IMR-90 (cell line): ENCODE results near the gene HADHA. TPM values are rescaled to one million over a fixed set of nuclear protein-coding genes. Genes with fewer than 3 reads are reported as not detected.
A peak's percentile ranks its signal among the peaks of the same experiment; 100 is the strongest.

ENCODE experiments used
- ATAC-seq: fragments of 200-7000 bp; cut with Tn5 transposase; 2 replicates; pipeline ENCODE4 v1.9.1; 2020; ENCODE audit warnings: low read depth, mild to moderate bottlenecking, moderate library complexity
- BruUV-seq: library from RNA; stranded (reverse); fragments of 400-500 nt; replicated peaks from 2 replicates; lab custom pipeline; 2021; lab: Mats Ljungman, UMichigan
- CTCF ChIA-PET: fragments of 300-600 bp; formaldehyde crosslinking; extraction: SDS; loops from one replicate; lab custom pipeline; 2021; ENCODE audit warnings: antibody characterized with exemption; lab: Yijun Ruan, JAX
- POLR2A ChIA-PET: fragments of 300-600 bp; sonication (Branson Sonifier 250); formaldehyde crosslinking; loops from one replicate; lab custom pipeline; 2022; ENCODE audit warnings: antibody characterized with exemption; ENCODE audit not compliant: unreplicated experiment; lab: Charles Lee
- DNase-seq: peaks from one replicate; pipeline ENCODE4 v3.0.0; 2013
- H2AFZ ChIP-seq: replicated peaks from 2 replicates; pipeline ENCODE3; 2013; ENCODE audit warnings: low read length, mild to moderate bottlenecking; ENCODE audit not compliant: poor library complexity
- H2AK5ac ChIP-seq: 2 replicates; pipeline ENCODE4 v1.6.1; 2013; ENCODE audit warnings: low read depth, low read length, inconsistent platforms
- H2AK9ac ChIP-seq: replicated peaks from 2 replicates; pipeline ENCODE3; 2013; ENCODE audit warnings: mild to moderate bottlenecking, low read depth, low read length, moderate library complexity; ENCODE audit not compliant: poor library complexity
- H2BK120ac ChIP-seq: 2 replicates; pipeline ENCODE4 v1.6.1; 2013; ENCODE audit warnings: low read depth, low read length, inconsistent platforms
- H2BK15ac ChIP-seq: 3 replicates; pipeline ENCODE4 v1.6.1; 2013; ENCODE audit warnings: low read depth, low read length, inconsistent platforms
- H2BK20ac ChIP-seq: 2 replicates; pipeline ENCODE4 v1.6.1; 2013; ENCODE audit warnings: low read depth, mild to moderate bottlenecking, inconsistent platforms, low read length, moderate library complexity
- H2BK5ac ChIP-seq: 2 replicates; pipeline ENCODE4 v1.6.1; 2013; ENCODE audit warnings: mild to moderate bottlenecking, low read depth, low read length, inconsistent platforms; ENCODE audit not compliant: poor library complexity, severe bottlenecking
- H3K14ac ChIP-seq: replicated peaks from 2 replicates; pipeline ENCODE4 v1.6.1; 2013; ENCODE audit warnings: low read depth, low read length, inconsistent platforms
- H3K18ac ChIP-seq: 2 replicates; pipeline ENCODE4 v1.6.1; 2013; ENCODE audit warnings: low read depth, low read length, control low read depth
- H3K23ac ChIP-seq: 2 replicates; pipeline ENCODE4 v1.6.1; 2013; ENCODE audit warnings: low read depth, low read length, inconsistent platforms
- H3K27ac ChIP-seq: 2 replicates; pipeline ENCODE4 v1.5.1; 2013; ENCODE audit warnings: mild to moderate bottlenecking, control low read depth, low read length; ENCODE audit not compliant: insufficient read depth
- H3K27me3 ChIP-seq: 2 replicates; pipeline ENCODE4 v1.6.1; 2013; ENCODE audit warnings: low read length; ENCODE audit not compliant: control insufficient read depth, insufficient read depth
- H3K36me3 ChIP-seq: 2 replicates; pipeline ENCODE4 v1.6.1; 2013; ENCODE audit warnings: low read length, mixed read lengths; ENCODE audit not compliant: control insufficient read depth, insufficient read depth
- H3K4ac ChIP-seq: 2 replicates; pipeline ENCODE4 v1.6.1; 2013; ENCODE audit warnings: low read depth, low read length, inconsistent platforms
- H3K4me1 ChIP-seq: 2 replicates; pipeline ENCODE4 v1.6.1; 2013; ENCODE audit warnings: low read length, mixed read lengths; ENCODE audit not compliant: control insufficient read depth, insufficient read depth
- H3K4me2 ChIP-seq: 2 replicates; pipeline ENCODE4 v1.6.1; 2013; ENCODE audit warnings: low read depth, mild to moderate bottlenecking, control low read depth, low read length, moderate library complexity
- H3K4me3 ChIP-seq: 2 replicates; pipeline ENCODE4 v1.5.1; 2013; ENCODE audit warnings: low read depth, mild to moderate bottlenecking, control low read depth, low read length, moderate library complexity; ENCODE audit not compliant: insufficient read depth
- H3K56ac ChIP-seq: 2 replicates; pipeline ENCODE4 v1.6.1; 2013; ENCODE audit warnings: low read length, inconsistent platforms; ENCODE audit not compliant: insufficient read depth; ENCODE audit errors: extremely low read depth
- H3K79me1 ChIP-seq, 2 experiments: 2 replicates each; pipeline ENCODE4 v1.6.1; 2013; ENCODE audit warnings: low read length in 2 of 2, inconsistent platforms in 1 of 2, low read depth in 1 of 2
- H3K9ac ChIP-seq: 2 replicates; pipeline ENCODE4 v1.6.1; 2013; ENCODE audit warnings: low read depth, low read length, control low read depth
- H3K9me1 ChIP-seq: 2 replicates; pipeline ENCODE4 v1.6.1; 2013; ENCODE audit warnings: low read length, inconsistent platforms; ENCODE audit not compliant: insufficient read depth
- H3K9me3 ChIP-seq: 2 replicates; pipeline ENCODE4 v1.6.1; 2013; ENCODE audit warnings: low read length; ENCODE audit not compliant: control insufficient read depth, insufficient read depth
- H4K20me1 ChIP-seq: 2 replicates; pipeline ENCODE4 v1.6.1; 2013; ENCODE audit warnings: low read length, inconsistent platforms; ENCODE audit not compliant: insufficient read depth
- H4K5ac ChIP-seq: 2 replicates; pipeline ENCODE4 v1.6.1; 2013; ENCODE audit warnings: mild to moderate bottlenecking, low read depth, low read length, control low read depth
- H4K8ac ChIP-seq, 2 experiments: 2 replicates each; pipeline ENCODE4 v1.6.1; 2013; ENCODE audit warnings: low read depth in 2 of 2, low read length in 2 of 2, control low read depth in 1 of 2, inconsistent platforms in 1 of 2
- H4K91ac ChIP-seq: 2 replicates; pipeline ENCODE4 v1.6.1; 2013; ENCODE audit warnings: low read depth, low read length, inconsistent platforms; ENCODE audit not compliant: insufficient read depth
- CHD1 ChIP-seq: IDR thresholded peaks from 2 replicates; pipeline ENCODE4 v1.6.1; 2012; ENCODE audit warnings: low read depth, low read length, improper control_type of control experiment
- MAZ ChIP-seq: IDR thresholded peaks from 2 replicates; pipeline ENCODE4 v1.6.1; 2012; ENCODE audit warnings: low read depth, mild to moderate bottlenecking, low read length, improper control_type of control experiment, moderate library complexity, borderline replicate concordance
- MXI1 ChIP-seq: IDR thresholded peaks from 2 replicates; pipeline ENCODE4 v1.6.1; 2012; ENCODE audit warnings: low read depth, mild to moderate bottlenecking, low read length, moderate library complexity, borderline replicate concordance
- RAD21 ChIP-seq: IDR thresholded peaks from 2 replicates; pipeline ENCODE4 v1.6.1; 2012; ENCODE audit warnings: low read length, improper control_type of control experiment
- SMC3 ChIP-seq: fragments of 150-350 bp; IDR thresholded peaks from 2 replicates; pipeline ENCODE4 v1.6.1; 2016; ENCODE audit warnings: low read depth, mild to moderate bottlenecking, antibody characterized with exemption, low read length, moderate library complexity
- WGBS, 2 experiments: methylation state at CpG; one replicate each; pipeline versions ENCODE4 v1.1.5 to v1.1.7; 2013; ENCODE audit warnings: missing lambda C conversion rate in 2 of 2; ENCODE audit not compliant: insufficient read length in 1 of 2; ENCODE audit errors: extremely low coverage in 2 of 2; 5-methylcytosine and 5-hydroxymethylcytosine counted together
- dilution Hi-C: fragments of 300-500 bp; cut with HindIII; formaldehyde crosslinking; loops from one replicate; pipeline ENCODE4 v1.14.3; 2018; ENCODE audit warnings: low sequenced_read_pairs; ENCODE audit not compliant: unreplicated experiment
- in situ Hi-C: fragments of 300-500 bp; cut with MboI; formaldehyde crosslinking; loops from 3 replicates; pipeline ENCODE4 v1.14.3; 2019; ENCODE audit warnings: low sequenced_read_pairs, inconsistent platforms, mixed read lengths
- intact Hi-C: fragments of 100-400 bp; cut with micrococcal nuclease; formaldehyde crosslinking; loops from 2 replicates; pipeline ENCODE4 v1.10.0; 2022
- polyA plus RNA-seq, 3 experiments: library from polyadenylated mRNA; depleted of rRNA; stranded (reverse); fragments of >200 nt; gene quantifications; 2 replicates each; pipeline ENCODE4 v1.2.3, GENCODE V29; 2012; ENCODE audit warnings: low replicate concordance in 1 of 3
- total RNA-seq: library from RNA; depleted of rRNA; stranded (reverse); fragments of >200 nt; gene quantifications from 2 replicates; pipeline ENCODE4 v1.2.3, GENCODE V29; 2012
- TF ChIP-seq, protein P1 (sequence below): conservative IDR thresholded peaks from 2 replicates; pipeline ENCODE4 v1.5.1; 2012; ENCODE audit warnings: mild to moderate bottlenecking, low read depth, low read length, improper control_type of control experiment
- TF ChIP-seq, protein P2 (sequence below): fragments of 150-350 bp; IDR thresholded peaks from 2 replicates; pipeline ENCODE4 v1.6.1; 2016; ENCODE audit warnings: low read depth, mild to moderate bottlenecking, low read length, moderate library complexity, borderline replicate concordance

Gene HADHA
- total and polyA plus RNA-seq, 2 of the 4 experiments (the other 2 are of a cell fraction): 52.7 to 111 TPM

DNA sequence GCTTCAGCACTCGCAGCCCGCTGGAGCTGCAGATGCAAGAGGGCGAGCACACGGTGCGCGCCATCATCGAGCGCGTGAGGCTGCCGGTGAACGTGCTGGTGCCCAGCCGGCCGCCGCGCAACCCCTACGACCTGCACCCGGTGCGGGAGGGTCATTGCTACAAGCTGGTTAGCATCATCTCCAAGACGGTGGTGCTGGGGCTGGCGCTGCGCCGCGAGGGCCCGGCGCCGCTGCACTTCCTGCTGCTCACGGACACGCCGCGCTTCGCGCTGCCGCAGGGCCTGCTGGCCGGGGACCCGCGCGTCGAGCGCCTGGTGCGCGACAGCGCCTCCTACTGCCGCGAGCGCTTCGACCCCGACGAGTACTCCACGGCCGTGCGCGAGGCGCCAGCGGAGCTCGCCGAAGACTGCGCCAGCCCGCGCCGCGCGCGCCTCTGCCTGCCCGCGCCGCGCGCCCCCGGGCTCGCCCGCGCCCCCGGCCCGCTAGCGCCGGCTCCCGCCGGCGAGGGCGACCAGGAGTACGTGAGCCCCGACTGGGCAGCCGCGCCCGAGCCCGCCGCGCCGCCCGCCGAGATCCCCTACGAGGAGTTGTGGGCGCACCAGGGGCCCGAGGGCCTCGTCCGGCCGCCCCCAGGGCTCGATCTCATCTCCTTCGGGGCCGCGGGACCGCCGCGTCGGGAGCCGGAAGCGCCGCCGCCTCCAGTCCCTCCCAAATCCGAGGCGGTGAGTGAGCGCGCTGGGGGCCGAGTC, 59.7 kb downstream of the HADHA start:
- CTCF ChIA-PET: interaction anchor here (0.5 to 0.8 kb wide), 3 partner anchors 10 to 327 kb away, joined by 3 to 4 read pairs (median 3); no protein-coding TSS in a partner anchor
- H3K18ac ChIP-seq: no peak overlapping the region
- peak overlapping the region; percentile 50 for H3K4me2 ChIP-seq
- POLR2A ChIA-PET: no interaction called here
- H3K79me1 ChIP-seq: no peaks in the 10 kb centered on the region
- no peak overlapping the region for H2BK5ac ChIP-seq
- H4K5ac ChIP-seq: peak overlapping the region; percentile 70
- H2AFZ ChIP-seq: peak overlapping the region; percentile 97
- H3K9me1 ChIP-seq: peaks cover 10% of the 10 kb centered on the region; the same call in 1 of the 2 replicates
- no peak overlapping the region; the same call in 1 of the 2 replicates for H3K27ac ChIP-seq
- H3K4me3 ChIP-seq: peak overlapping the region; percentile 40
- H3K27me3 ChIP-seq: no peaks in the 10 kb centered on the region; the same call in 1 of the 2 replicates
- 0 out of 2 replicates have a peak, but pooled peaks cover 3% of the 10 kb centered on the region for H4K20me1 ChIP-seq
- H3K4ac ChIP-seq: peak overlapping the region; percentile 72; the same call in 1 of the 2 replicates
- in situ Hi-C loops (no loop called here), dilution Hi-C loops (no loop called here), intact Hi-C loops (loop anchor here (1.0 kb wide), 1 partner anchor 233 kb away; no protein-coding TSS in a partner anchor)
- no peak overlapping the region for H2BK15ac ChIP-seq
- peak; percentile 78 for DNase-seq
- no peaks in the 10 kb centered on the region for H3K4me1 ChIP-seq
- peak; percentile 57 for TF ChIP-seq SMC3
- TF ChIP-seq MAZ: peak; percentile 40; the same call in 1 of the 2 replicates
- TF ChIP-seq CHD1: no peak
- TF ChIP-seq, protein P1, sequence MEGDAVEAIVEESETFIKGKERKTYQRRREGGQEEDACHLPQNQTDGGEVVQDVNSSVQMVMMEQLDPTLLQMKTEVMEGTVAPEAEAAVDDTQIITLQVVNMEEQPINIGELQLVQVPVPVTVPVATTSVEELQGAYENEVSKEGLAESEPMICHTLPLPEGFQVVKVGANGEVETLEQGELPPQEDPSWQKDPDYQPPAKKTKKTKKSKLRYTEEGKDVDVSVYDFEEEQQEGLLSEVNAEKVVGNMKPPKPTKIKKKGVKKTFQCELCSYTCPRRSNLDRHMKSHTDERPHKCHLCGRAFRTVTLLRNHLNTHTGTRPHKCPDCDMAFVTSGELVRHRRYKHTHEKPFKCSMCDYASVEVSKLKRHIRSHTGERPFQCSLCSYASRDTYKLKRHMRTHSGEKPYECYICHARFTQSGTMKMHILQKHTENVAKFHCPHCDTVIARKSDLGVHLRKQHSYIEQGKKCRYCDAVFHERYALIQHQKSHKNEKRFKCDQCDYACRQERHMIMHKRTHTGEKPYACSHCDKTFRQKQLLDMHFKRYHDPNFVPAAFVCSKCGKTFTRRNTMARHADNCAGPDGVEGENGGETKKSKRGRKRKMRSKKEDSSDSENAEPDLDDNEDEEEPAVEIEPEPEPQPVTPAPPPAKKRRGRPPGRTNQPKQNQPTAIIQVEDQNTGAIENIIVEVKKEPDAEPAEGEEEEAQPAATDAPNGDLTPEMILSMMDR: peak; percentile 74
- peak; percentile 27; the same call in 1 of the 2 replicates for TF ChIP-seq MXI1
- TF ChIP-seq, protein P2, sequence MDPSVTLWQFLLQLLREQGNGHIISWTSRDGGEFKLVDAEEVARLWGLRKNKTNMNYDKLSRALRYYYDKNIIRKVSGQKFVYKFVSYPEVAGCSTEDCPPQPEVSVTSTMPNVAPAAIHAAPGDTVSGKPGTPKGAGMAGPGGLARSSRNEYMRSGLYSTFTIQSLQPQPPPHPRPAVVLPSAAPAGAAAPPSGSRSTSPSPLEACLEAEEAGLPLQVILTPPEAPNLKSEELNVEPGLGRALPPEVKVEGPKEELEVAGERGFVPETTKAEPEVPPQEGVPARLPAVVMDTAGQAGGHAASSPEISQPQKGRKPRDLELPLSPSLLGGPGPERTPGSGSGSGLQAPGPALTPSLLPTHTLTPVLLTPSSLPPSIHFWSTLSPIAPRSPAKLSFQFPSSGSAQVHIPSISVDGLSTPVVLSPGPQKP: no peak
- TF ChIP-seq RAD21: peak; percentile 49
- WGBS, 2 experiments: 10% methylated on average over 77 of the region's 114 CpGs; no CpG with 5 or more reads in 1 of the 2 experiments
- ATAC-seq: peak; percentile 98
- no TSS peak for BruUV-seq
- H3K9me3 ChIP-seq: no peaks in the 10 kb centered on the region
- H4K91ac ChIP-seq: peak overlapping the region; percentile 68; the same call in 1 of the 2 replicates
- H4K8ac ChIP-seq: peak overlapping the region; percentile 94 to 98
- H3K36me3 ChIP-seq: no peaks in the 10 kb centered on the region
- no peak overlapping the region for H3K9ac ChIP-seq
- peak overlapping the region; percentile 71; the same call in 1 of the 2 replicates for H3K23ac ChIP-seq
- no peak overlapping the region for H2BK20ac ChIP-seq
- no peak overlapping the region for H3K56ac ChIP-seq
- H3K14ac ChIP-seq: peak overlapping the region; percentile 79
- peak overlapping the region; percentile 52; the same call in 1 of the 2 replicates for H2AK5ac ChIP-seq
- H2BK120ac ChIP-seq: peak overlapping the region; percentile 64; the same call in 1 of the 2 replicates
- H2AK9ac ChIP-seq: peak overlapping the region; percentile 84
